ENCODE results near the gene TRIM13.
"Not testable (repeated sequence)": the region's sequence is repeated elsewhere in the genome, so short reads cannot be mapped to it uniquely, and the experiment has no call there.

The TRIM13 gene, protein sequence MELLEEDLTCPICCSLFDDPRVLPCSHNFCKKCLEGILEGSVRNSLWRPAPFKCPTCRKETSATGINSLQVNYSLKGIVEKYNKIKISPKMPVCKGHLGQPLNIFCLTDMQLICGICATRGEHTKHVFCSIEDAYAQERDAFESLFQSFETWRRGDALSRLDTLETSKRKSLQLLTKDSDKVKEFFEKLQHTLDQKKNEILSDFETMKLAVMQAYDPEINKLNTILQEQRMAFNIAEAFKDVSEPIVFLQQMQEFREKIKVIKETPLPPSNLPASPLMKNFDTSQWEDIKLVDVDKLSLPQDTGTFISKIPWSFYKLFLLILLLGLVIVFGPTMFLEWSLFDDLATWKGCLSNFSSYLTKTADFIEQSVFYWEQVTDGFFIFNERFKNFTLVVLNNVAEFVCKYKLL

DNA sequence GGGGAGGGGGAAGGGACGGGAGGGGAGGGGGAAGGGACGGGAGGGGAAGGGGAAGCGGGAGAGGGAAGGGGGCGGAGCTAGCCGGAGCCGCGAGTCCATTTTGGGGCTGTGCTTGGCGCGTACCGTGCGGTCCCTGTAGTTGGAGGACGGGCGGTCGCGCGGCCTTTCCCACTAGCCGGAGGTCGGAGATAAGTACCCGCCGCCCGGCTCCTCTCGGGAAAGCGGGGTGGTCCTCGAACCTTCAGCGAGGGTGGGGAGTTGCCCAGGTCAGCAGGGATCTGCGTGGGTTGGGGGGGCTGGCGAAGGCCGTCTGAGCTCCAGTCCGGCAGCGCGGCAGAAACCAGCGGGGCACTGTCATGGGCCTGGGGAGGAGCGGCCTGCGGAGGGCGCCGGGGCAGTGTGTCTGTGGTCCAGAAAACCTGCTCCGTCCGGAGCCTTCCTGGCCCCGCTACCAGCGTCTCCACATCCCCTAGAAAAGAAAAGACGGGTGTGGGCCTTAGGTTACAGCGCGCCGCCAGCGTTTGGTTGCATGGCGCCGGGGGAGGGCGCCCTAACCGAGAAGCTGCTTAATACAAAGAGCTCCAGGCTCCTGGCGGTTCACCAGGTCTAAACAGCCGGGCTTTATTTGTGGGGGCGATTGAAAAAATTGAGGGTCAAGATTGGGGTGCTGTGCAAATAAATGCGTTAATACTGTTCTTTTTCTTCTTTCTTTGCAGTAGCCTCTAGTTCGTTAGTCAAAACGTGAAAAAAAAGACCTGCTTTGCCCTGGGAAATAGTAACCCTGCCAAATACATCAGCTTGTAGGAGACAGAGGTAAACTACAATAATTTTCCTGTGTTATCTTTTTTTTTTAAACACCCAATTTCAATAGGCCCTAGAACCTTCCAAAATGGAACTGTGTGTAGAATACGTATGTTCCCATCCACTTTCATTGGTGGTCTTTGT, at the start of gene TRIM13:
TSS of gene TRIM13 (plus strand) at position 92 of the 945 bp plus-strand sequence. CDS start 14,899 bp downstream, outside the sequence.
- DNase-seq: peak; percentile 84

DNA sequence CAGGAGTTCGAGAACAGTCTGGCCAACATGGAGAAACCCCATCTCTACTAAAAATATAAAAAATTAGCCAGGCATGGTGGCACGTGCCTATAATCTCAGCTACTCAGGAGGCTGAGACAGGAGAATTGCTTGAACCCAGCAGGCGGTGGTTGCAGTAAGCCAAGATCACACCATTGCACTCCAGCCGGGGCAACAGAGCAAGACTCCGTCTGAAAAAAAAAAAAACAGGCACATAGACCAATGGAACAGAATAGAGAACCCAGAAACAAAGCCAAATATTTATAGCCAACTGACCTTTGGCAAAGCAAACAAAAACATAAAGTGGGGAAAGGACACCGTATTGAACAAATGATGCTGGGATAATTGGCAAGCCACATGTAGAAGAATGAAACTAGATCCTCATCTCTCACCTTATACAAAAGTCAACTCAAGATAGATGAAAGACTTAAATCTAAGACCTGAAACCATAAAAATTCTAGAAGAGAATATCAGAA, 48.0 kb upstream of the TRIM13 start:
- DNase-seq: not testable (repeated sequence)

DNA sequence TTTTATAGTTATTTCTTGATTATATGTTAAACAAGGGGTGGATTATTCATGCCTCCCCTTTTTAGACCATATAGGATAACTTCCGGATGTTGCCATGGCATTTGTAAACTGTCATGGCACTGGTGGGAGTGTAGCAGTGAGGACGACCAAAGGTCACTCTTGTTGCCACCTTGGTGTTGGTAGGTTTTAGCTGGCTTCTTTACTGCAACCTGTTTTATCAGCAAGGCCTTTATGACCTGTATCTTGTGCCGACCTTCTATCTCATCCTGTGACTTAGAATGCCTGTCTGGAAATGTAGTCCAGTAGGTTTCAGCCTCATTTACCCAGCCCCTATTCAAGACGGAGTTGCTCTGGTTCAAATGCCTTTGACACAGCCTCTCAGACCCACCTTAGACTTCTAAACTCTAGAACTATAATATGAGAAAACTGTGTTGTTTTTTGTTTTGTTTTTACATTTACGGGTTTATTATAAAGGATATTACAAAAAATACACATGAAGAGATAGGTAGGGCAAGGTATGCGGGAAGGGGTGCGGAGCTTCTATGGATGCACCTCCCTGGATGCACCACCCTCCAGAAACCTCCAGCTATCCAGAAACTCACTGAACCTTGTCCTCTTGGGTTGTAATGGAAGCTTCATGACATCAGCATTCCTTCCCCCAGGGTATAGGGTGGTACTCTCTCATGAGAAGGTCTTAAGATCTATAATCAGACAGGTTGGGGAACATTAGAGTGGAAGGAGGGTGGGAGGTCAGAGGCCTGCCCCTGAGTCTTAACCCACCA, 44.9 kb upstream of the TRIM13 start:
- DNase-seq: no peak

DNA sequence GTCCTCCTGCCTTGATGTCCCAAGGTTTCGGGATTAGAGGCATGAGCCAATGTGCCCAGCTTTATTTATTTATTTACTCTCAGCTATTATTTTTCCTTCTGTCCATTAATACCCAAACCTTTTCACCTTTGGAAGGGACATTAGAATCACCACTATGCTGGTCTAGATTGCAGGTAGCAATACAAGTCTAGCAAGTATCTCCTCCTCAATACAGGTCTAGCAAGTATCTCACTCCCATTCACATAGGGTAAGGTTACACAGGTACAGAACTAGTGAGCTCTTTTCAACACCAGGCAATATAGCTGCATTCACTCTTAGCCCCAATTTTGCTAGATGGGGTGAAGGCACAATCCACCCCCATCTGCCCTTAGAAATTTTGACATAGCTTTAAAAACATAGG, 43.3 kb upstream of the TRIM13 start:
- no peak for DNase-seq

DNA sequence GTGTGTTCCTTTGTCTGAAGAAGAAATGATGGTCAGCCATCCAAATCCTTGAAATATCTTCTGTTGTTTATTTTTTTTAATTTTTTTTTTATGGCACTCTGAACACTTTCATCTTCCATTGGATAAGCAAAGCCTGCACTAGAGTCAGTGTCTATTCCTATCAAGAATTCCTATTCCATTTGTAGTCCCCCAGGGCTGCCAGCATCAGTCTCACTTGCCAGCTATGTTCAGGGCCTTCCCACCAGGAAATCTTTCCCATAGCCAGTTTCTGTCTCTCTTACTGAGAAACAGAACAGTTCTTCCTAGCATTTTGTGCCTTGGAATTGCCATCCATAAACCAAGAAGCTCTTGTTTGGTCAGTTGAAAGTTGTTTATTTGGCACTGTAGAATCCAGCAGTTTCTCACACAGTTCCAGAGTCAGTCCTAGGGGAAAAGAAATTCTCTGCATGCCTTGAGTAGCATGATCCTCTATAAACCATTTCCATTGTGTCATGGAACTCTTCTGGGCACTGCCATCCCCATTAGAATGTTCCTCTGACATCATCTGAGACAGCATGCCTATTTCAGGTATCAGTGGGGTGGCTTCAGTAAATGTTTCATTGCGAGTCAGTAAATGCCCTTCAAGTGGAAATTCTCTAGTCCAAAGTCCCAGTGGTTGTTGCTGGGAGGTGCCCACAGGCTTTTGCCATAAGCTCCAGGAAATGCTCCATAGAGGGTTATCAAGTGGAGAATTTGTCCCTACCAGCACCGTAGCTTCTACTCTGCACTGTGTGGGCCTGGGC, 42.0 kb upstream of the TRIM13 start:
- DNase-seq: no peak

DNA sequence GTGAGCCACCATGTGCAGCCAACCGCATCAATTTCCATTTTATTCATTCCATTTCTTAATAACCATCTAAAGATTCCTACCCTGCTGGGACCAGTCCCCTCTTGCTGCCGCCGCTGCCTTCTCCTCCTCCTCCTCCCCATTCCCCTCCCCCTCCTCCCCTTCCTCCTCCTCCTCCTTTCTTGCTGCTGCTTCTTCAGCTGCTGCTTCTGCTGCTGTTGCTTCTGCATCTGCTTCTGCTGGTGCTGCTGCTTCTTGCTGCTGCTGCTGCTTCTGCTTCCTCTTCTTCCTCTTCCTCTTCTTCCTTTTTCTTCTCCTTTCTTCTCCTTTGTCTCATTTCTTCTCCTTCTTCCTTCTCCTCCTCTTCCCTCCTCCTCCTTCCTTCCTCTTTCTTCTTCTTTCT, 40.7 kb upstream of the TRIM13 start:
- no peak for DNase-seq

DNA sequence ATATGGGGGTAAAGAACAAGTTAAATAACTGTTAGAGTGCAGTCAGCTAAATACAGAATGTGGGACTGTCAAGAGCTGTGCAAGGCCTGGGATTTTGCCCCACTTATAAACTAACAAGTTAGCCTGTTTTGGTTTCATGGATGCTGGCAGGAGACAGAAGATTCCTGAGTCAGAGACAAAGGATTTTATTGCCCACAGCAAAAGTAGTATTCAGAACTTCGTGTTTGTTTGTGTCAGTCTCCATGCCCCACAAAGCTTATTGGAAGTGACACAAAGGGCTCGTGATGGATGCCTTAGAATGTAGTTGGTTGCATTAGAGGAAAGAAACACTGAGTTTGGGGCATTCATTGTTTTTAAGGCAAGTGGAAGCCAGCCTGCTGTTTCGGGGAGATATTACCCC, 38.5 kb upstream of the TRIM13 start:
- DNase-seq: no peak

DNA sequence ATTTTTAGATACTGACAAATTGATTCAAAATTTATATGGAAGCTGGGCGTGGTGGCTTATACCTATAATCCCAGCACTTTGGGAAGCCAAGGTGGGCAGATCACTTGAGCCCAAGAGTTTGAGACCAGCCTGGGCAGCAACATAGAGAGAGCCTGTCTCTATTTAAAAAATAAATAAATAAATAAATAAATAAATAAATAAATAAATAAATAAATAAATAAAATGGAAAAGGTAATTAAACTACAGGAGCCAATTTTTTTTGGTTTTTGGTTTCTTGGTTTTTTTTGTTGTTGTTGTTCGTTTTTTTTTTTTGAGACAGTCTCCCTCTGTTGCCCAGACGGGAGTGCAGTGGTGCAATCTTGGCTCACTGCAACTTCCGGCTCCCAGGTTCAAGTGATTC, 29.4 kb upstream of the TRIM13 start:
- no peak for DNase-seq

DNA sequence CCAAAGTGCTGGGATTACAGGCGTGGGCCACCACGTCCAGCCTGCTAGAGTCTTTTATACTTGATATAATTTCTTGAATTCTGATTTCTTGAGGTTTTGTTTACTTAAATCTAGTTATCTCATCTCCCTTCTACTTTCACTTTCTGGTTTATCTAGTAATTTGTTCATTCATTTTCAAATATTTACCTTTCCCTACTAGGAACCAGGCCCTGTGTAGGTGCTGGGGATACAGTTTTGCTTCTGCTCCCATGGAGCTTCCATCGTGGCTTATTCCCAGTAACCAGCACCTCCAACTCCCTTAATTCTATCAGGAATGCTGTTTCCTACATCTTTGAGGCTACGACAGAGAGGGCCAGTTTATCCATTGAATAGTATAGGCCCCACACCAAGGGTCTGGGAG, 24.1 kb upstream of the TRIM13 start:
- DNase-seq: no peak

DNA sequence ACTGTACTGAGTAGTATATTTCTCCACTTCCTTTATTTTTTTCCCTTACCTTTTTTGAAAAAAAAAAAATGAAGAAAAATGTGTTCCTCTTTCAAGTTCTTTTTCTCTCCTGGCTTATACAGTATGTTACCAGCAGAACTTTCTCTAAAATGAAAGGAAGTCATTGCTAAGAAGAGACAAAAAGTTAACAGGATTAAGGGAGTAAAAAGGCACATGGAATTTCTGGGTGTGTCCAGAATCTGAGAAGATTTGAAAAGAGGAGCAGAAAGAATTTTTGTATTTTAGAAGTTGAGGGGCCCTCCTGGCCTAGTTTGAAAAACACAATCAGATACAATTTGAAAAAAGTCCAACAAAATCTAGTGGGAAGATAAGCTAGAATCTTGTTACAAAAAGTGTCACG, 21.0 kb upstream of the TRIM13 start:
- DNase-seq: no peak

DNA sequence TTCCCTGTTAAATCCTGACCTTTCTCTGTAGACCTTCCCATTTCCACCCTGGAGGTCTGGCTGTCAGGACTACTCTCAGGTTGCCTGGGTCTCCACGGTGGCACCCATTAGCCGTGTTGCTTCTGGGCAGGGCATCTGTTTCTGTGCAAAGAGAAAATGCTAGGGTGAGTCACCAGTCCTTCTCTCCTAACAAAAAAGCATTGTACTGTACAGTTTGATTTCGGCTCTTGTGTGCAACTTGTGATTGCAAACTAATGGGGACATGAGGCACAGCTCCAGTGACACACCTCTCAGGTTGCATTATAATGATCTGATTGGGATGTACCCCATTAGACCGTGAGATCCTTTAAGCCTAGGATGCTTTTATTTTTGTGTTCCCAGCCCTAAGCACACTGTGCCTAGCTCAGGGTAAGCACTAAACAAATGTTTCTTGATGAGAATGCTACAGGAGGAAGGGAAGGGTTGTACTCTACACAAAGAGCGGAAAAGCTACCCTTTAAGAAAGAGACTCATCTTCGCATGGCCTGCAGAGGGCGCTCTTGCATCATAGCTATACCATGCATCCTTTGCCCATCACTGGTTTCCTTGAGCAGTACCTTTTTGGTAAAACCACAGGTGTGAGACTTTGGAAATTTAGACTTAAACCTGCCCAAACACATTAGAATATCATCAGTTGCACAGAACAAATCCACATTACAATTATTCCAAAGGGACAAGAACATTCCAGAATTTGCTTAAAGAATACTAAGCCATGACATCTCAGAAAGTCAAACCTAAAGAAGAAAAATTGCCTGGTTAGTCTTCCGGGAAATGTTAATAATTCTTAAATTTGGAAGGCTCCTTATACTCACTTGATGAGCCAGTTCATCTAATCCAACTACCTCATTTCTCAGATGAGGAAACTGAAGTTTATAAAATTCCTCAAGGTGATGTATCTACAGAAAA, 20.3 kb upstream of the TRIM13 start:
- peak; percentile 75 for DNase-seq

DNA sequence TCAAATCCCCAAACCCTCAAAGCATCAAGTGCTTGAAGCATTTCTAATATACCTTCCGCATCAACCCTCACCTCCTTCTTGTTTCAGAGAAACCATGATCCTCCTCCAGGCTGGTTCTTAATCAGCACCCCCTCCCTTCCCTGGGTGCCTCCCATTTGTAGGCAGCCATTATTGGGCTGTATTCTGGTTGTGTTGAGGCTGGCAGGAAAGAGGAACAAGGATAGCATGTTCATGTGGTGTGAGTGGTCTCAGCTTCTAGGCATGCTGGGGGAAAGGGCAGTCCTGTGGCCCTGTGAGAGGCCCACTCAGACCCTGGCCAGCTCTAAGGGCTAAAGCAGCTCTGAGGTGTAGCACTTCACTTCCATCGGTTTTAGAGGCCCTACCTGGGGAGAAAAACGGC, 18.9 kb upstream of the TRIM13 start:
- DNase-seq: no peak

DNA sequence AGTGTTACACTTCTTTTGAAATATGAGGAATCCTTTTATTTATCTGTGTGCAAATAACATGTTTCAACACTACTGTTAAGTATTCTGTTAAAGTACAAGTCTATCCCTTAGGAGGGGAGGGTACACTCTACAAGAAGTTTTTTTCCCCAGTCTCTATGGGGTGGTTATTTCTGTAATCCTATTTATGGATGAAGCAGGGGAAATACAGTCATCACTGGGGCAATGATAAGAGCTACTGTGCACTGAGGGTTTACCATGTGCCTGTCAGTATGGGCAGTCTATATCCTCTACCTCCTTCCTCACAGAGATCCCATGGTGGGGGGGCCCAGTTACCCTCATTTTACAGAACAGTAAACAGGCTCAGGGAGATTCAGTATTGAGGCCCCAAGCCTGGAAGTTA, 16.6 kb upstream of the TRIM13 start:
- no peak for DNase-seq

DNA sequence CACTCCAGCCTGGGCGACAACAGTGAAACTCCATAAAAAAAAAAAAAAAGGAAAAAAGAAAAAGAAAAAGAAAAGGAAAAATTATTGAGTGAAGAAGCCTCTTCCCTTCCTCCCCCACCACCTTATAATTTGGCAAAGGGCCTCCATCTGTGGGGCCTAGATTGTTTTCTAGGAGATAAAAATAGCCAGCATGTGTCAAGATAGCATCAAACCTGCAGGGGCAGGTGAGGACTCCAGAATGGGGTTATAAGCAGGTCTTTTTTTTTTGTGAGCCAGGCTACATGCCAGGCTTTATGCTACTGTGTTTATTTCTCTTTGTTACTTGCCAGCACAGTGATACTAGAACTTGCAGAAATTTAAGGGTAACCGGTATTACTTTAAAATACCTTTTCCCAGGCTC, 11.7 kb upstream of the TRIM13 start:
- DNase-seq: no peak

DNA sequence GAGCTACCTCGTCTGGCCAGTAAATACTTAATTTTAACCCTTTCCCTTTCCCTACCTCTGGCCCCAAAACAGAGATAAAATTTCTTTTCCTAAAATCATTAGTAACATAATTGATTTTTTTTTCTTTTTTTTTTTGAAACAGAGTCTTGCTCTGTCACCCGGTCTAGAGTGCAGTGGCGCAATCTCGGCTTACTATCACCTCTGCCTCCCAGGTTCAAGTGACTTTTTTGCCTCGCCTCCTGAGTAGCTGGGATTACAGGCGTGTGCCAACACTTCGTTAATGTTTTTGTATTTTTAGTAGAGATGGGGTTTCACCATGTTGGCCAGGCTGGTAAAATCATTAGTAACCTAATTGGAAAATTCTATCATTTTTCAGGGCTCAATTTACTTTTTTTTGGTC, 10.4 kb upstream of the TRIM13 start:
- DNase-seq: no peak

DNA sequence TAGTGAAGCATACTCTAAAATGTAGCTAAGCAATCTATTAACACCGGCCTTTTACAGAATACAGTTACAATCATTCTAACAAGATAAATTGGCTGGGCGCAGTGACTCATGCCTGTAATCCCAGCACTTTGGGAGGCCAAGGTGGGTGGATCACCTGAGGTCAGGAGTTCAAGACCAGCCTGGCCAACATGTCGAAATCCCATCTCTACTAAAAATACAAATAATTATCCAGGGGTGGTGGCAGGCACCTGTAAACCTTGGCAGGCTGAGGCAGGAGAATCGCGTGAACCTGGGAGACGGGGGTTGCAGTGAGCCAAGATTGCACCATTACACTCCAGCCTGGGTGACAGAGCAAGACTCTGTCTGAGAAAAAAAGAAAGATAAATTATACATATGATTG, 6.2 kb upstream of the TRIM13 start:
- not testable (repeated sequence) for DNase-seq

DNA sequence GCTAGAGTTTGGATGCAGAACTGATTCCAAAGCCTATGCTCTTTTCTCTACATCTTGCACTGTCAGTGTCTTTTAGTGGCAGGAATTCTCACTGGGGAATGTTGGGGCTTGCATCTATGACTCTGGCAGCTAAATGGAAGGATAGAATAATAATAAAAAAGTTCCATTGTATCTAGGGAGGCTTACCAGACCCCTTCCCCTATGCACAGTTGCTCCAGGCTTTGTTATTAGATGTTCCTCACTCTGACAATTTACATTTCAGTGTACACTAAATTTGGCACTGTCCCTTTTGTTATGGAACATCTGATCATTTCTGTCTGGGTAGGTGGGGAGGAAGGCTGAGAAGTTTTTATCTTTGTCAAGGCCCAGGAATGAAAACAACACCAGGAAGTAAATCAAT, 3.7 kb upstream of the TRIM13 start:
- DNase-seq: no peak

DNA sequence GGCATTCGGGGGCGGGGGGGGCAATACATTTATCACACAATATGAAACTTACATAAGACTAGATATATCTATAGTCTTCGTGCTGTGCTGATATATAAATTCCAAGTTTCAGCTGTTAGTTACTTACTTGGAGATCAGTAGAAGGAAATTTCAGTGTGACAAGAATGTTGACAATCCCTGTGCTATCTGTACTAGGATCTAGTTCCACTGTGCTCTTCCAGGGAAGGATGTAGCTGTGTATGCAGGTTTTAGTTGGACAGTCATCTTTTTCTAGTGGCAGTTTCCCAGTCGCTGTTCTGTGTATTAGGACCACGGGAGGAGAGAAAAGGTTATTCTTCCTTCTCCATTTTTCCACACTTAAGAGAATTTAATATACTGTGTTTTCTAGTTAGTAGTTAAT, 3.2 kb upstream of the TRIM13 start:
- DNase-seq: no peak

DNA sequence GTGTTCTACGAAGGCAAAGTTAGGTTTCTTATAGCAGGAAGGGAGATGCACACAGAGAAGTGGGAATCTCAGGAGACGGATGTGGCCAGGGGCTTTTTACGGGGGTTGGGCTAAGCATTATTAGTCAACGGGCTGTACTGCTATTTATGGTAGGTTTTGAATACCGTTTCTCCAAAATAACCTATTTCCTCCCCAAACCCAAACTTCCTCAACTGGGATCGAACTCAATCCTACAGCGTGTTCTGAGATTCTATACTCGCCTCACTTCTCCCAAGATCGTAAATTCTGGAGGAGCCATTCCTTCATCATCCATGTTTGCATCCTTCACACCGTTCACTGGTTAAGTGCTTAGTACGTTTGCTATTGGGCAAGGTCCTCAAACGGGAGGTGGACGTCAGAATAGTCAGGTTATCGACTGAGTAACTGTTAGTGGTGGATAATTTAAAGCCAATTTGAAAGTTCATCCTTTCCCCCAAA, 1.2 kb upstream of the TRIM13 start:
- DNase-seq: no peak

DNA sequence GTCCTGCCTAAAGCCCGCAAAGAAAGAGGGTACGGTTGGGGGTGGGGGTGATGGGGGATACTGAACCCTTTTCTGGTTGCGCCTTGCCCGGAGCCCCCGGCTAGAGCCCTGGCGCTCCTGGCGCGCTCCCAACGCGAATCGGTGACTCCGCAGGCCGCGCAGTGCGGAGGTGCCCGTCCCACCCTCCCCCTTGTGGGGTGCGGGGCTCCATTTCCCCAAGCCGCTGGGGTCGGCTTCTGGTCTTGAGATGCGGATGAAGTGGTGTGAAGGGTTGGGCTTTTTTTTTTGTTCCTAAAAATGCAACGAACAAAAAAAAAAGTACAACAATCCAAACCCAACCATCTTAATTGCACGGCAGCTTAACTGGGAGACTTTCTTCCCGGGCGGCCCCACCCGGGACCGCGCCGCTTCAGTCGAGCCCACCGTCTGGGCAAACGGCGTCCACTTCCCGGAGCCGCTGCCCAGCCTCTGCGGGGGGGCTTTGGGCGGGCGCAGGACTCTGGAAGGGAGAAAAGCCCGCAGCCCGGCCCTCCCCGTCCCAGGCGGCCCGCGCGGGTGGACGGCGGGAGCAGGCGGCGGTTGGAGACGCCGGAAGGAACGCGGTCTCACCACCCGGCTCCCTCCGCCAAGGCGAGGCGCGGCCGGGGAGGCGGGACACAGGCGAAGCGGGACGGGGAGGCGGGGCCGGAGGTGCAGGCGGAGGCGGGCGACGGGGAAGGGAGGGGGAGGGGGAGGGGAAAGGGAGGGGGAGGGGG, 504 bp upstream of the TRIM13 start:
- peak; percentile 85 for DNase-seq

Data from CD4-positive, alpha-beta T cell treated with Interleukin-4 for 4 hours (primary cell).